Kidney (tissue), 14 donors: ENCODE results near the gene CRHR2. TPM values are rescaled to one million over a fixed set of nuclear protein-coding genes. Genes with fewer than 3 reads are reported as not detected.

Experiments used
- DNase-seq, 5 donors: peaks; one replicate each; pipeline ENCODE4 v3.0.0-alpha.2; 2013 to 2020
- FAIRE-seq: peaks from 2 replicates; lab custom pipeline; 2012; peaks lifted over from hg19 to GRCh38; lab: Jason Lieb, UNC
- H3K27ac ChIP-seq, 2 donors: one replicate each; pipeline ENCODE4 v1.7.0; 2013; ENCODE audit warnings: low read depth in 2 of 2, low read length in 2 of 2, inconsistent platforms in 1 of 2
- H3K27me3 ChIP-seq: one replicate; pipeline ENCODE4 v1.7.1; 2013; ENCODE audit warnings: low read length, inconsistent platforms; ENCODE audit not compliant: control insufficient read depth, insufficient read depth
- H3K36me3 ChIP-seq, 3 donors: one replicate each; pipeline versions ENCODE4 v1.7.0 to v1.7.1; 2013; ENCODE audit warnings: low read length in 3 of 3, control low read depth in 1 of 3, inconsistent platforms in 1 of 3; ENCODE audit not compliant: insufficient read depth in 3 of 3, control insufficient read depth in 2 of 3
- H3K4me1 ChIP-seq, 3 donors: one replicate each; pipeline versions ENCODE4 v1.7.0 to v1.7.1; 2013; ENCODE audit warnings: low read length in 3 of 3, inconsistent platforms in 1 of 3, low read depth in 1 of 3; ENCODE audit not compliant: control insufficient read depth in 2 of 3, insufficient read depth in 2 of 3
- H3K4me3 ChIP-seq, 3 donors: one replicate each; pipeline versions ENCODE4 v1.7.0 to v1.8.1; 2013; ENCODE audit warnings: low read length in 3 of 3, control low read depth in 1 of 3, inconsistent platforms in 1 of 3
- H3K9ac ChIP-seq, 3 donors: one replicate each; pipeline versions ENCODE4 v1.7.0 to v1.7.1; 2013; ENCODE audit warnings: low read length in 3 of 3, control low read depth in 1 of 3, inconsistent platforms in 1 of 3
- H3K9me3 ChIP-seq, 3 donors: one replicate each; pipeline versions ENCODE4 v1.7.0 to v1.7.1; 2013; ENCODE audit warnings: low read length in 3 of 3, control low read depth in 1 of 3, inconsistent platforms in 1 of 3; ENCODE audit not compliant: control insufficient read depth in 2 of 3, insufficient read depth in 1 of 3
- CTCF ChIP-seq: IDR thresholded peaks from 3 replicates; pipeline ENCODE4 v1.5.1; 2012; ENCODE audit warnings: mild to moderate bottlenecking, moderate library complexity, borderline replicate concordance; ENCODE audit not compliant: insufficient read depth; ENCODE audit errors: extremely low read depth
- intact Hi-C: fragments of 100-400 bp; cut with DNase I; formaldehyde crosslinking; loops from one replicate; pipeline ENCODE4 v1.11.1; 2022
- polyA plus RNA-seq: library from polyadenylated mRNA; stranded (reverse); fragments of 350-450 nt; fragmentation: Illumina TruSeq; extraction: RNeasy Lipid Tissue Mini Kit (QIAGEN cat#74804); gene quantifications from one replicate; pipeline ENCODE4 v1.2.3, GENCODE V29; 2014; ENCODE audit warnings: low read depth, low replicate concordance; ENCODE audit not compliant: insufficient read depth
- total RNA-seq: library from RNA; stranded (reverse); fragmentation: NEBNext Ultra II Directional; extraction: Animal tissue kit (Norgen Biotek cat#: 25700); gene quantifications from one replicate; pipeline ENCODE4 v1.2.1, GENCODE V29; 2021
- donor health status: control.
- donor health status: control.
- donor health status: control.
- donor health status: control.
- donor health status: control.
- donor health status: DM: yes; HTN: yes; CAD: no.
- donor health status: Normal renal cell carcinoma (clear cell type).

CRHR2 gene
- total and polyA plus RNA-seq, 2 donors from 2014 or later: not detected

- Histone ChIP-seq H3K9me3 (no peaks in the 10 kb centered on the region), H3K4me1 (no peaks in the 10 kb centered on the region), H3K27me3 (no peaks in the 10 kb centered on the region), H3K9ac (no peak overlapping the region), H3K36me3 (no peaks in the 10 kb centered on the region), H3K27ac (no peak overlapping the region), H3K4me3 (no peak overlapping the region)
- intact Hi-C loops: no loop called here
- no peak for FAIRE-seq
- no peak for TF ChIP-seq CTCF
- no peak for DNase-seq
Measured at GRCh38 chr7:30692882-30693281, 10.6 kb upstream of the CRHR2 start.

- Histone ChIP-seq H3K27ac (no peak overlapping the region), H3K36me3 (no peaks in the 10 kb centered on the region), H3K27me3 (no peaks in the 10 kb centered on the region), H3K4me3 (no peak overlapping the region), H3K4me1 (no peaks in the 10 kb centered on the region), H3K9ac (no peak overlapping the region), H3K9me3 (no peaks in the 10 kb centered on the region)
- DNase-seq (no peak), FAIRE-seq (no peak)
- TF ChIP-seq CTCF: no peak
- intact Hi-C loops: no loop called here
Measured at GRCh38 chr7:30692438-30692837, 10.2 kb upstream of the CRHR2 start.

GRCh38 chr7:30690011-30690410 lies 7.8 kb upstream of the CRHR2 start:
- no peaks in the 10 kb centered on the region for H3K9me3 ChIP-seq
- H3K9ac ChIP-seq: no peak overlapping the region
- TF ChIP-seq CTCF: no peak
- no peak overlapping the region for H3K4me3 ChIP-seq
- intact Hi-C loops: no loop called here
- peak in 1 of 5 donors; percentile 3 for DNase-seq
- no peak for FAIRE-seq
- no peak overlapping the region for H3K27ac ChIP-seq
- no peaks in the 10 kb centered on the region for H3K36me3 ChIP-seq
- no peaks in the 10 kb centered on the region for H3K4me1 ChIP-seq
- no peaks in the 10 kb centered on the region for H3K27me3 ChIP-seq

- TF ChIP-seq CTCF: no peak
- Histone ChIP-seq H3K4me1 (no peaks in the 10 kb centered on the region), H3K9me3 (no peaks in the 10 kb centered on the region), H3K27me3 (no peaks in the 10 kb centered on the region), H3K4me3 (no peak overlapping the region), H3K36me3 (no peaks in the 10 kb centered on the region), H3K27ac (no peak overlapping the region), H3K9ac (no peak overlapping the region)
- FAIRE-seq (no peak), DNase-seq (peak in 4 of 5 donors; percentile 65 to 79 (median 72))
- intact Hi-C loops: no loop called here
Measured at GRCh38 chr7:30688718-30689221, 6.5 kb upstream of the CRHR2 start.
